Globus pallidus (tissue), 1 donor: ENCODE measurements around the gene TMEM117.
A peak's percentile ranks its signal among the peaks of the same experiment; 100 is the strongest.

Experiments used
- DNase-seq: peaks from one replicate; pipeline ENCODE4 v3.0.0-alpha.2; 2015; ENCODE audit warnings: low spot score

Gene TMEM117

DNA sequence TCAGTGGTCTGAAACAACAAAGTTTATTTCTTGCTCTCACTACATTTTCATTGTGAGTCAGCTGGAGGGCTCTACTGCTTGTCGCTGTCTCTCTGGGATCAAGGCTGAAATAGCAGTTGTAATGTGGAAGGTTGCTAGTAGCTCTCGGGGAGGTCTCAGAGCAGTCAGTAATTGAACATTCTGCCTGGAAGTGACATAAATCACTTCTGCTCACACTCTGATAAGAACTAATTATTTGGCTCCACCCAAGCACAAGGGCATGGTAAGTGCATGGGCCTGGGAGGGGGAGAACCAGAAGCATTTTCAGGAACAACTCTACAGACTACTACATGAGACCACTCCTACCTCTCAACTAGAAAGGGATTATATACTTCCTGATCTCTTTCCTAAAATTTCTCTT lies 128.2 kb downstream of the TMEM117 start:
- no peak for DNase-seq

DNA sequence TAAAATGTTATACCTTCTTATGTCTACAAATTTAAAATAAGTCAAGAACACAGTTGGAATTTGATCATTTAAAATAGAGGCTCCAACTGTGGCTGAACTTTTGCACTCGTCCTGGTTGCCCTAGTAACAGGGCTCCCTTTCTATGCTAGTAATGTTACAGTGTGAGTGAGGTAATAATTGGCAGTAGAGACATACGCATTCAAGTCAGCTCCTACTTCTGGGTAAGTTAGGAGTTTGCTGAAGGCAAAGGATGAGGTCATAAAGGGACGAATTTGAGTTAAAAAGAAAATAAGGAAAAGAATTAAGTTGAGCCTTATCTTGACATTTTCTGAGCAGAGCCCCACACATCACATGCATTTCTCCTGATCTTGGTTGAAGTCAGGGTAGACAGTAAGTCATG lies 129.1 kb downstream of the TMEM117 start:
- no peak for DNase-seq

DNA sequence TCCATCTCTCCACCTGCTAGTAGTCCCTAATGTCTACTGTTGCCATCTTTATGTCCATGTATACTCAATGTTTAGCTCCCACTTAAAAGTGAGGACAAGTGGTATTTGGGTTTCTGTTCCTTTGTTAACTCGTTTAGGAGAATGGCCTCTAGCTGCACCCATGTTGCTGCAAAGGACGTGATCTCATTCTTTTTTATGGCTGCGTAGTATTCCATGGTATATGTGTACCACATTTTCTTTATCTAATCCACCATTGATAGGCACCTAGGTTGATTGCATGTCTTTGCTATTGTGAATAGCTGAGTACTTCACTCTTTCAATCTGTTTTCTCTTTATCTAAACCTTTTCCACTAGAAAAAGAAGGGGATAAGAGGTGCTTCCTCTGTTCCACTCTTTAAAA lies 130.0 kb downstream of the TMEM117 start:
- no peak for DNase-seq

DNA sequence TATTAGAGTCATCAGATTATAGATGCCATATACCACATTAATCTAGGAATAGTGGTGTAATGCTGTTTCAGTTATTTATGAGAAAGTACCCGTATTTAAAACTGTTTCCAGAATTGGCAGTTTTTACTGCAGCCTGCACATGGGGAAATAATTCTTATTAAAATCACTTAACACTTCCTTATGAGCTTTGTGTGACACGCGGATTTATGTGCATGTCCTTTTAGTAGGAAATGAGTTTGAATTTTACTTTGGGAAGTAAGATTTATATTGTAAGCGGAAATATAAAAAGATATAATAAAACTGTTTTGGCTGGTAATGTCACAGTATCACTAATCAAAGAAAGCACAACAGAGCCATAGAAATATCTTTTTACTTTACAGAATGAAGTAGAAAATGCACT lies 132.9 kb downstream of the TMEM117 start:
- no peak for DNase-seq

DNA sequence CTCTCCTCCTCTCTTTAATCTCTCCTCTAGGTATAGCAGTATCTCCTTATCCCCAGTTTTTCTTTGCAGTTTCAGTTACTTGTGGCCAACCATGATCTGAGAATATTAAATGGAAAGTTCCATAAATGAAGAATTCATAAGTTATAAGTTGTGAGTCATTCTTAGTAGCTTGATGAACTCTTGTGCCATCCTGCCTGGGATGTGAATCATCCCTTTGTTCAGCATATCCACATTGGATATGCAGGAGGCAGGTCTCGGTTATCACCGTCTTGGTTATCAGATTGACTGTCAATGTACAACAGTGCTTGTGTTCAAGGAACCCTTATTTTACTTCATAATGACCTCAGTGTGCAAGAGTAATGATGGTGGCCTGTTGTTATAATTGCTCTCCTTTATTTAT lies 134.0 kb downstream of the TMEM117 start:
- no peak for DNase-seq

DNA sequence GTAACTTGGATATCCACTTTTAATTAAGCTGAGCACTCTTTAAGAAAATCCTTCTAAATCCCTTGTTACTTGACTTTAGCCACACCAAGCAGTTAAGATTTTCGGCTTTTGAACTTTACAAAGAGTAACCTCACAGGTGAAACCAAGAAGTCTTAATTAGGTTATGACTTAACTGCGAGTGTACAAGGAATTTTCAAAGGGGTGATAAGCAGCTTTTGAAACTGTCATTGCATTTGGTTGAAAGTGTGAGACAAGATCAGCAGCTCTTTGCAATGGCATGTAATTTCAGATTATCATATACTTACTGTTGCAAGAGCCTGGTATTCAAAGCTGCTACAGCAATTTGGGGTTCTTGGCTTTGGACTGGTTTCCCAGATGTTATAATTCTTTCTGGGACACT lies 137.5 kb downstream of the TMEM117 start:
- DNase-seq, result no peak

DNA sequence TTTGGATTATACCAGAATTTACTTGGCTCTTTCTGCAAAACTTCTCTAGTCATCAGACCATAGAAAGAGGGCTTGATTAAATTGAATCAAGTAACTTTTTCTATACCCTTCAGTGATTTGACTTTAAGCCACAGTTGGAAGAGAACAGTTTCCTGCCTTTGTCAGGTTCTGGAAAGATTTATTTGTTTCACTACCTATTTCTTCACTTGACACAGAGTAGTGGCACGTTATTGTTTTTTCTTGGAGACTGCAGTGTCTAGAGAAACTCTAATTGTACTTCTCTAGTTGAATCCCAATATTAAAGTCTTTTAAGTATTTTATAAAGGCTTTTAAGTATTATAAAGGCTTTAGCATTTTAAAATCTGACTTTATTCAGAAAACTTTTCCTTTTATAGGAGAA lies 138.1 kb downstream of the TMEM117 start:
- DNase-seq, result no peak

DNA sequence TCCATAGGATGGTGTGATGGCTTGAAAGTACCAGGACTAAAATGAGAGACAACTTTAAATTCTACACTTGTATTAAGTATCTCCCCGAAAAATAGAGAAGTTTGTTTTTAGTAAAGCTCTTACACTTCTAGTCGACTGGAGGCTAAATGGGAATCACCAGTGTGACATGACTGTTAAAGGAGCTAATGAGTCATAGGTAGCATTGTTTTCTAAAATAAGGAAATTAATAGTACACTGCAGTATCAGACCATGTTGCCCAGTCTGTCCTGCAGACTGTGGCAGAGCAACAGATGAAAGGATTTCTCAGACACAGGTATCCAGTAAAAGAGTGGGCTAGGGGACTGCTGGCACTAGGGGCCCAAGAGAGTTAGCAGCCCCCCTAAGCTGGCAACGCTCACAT lies 140.1 kb downstream of the TMEM117 start:
- no peak for DNase-seq

DNA sequence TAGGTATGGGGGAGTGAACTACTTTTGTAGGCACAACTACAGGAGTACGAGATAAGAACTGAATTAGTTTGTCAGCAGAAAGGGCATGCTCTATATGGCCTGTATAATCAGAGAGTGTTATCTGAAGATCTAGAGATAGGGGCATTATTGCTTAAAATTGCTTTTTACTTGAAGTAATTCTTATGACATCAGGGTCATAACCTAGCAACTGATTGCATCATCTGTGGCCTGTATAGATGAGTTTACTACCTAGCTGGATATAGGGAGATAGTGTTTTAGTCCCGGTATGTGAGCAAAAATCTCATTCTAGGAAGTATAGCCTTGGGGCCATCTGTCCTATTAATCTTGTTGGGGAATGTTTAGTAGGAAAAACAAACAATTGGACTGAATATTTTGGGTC lies 142.7 kb downstream of the TMEM117 start:
- DNase-seq, result no peak

DNA sequence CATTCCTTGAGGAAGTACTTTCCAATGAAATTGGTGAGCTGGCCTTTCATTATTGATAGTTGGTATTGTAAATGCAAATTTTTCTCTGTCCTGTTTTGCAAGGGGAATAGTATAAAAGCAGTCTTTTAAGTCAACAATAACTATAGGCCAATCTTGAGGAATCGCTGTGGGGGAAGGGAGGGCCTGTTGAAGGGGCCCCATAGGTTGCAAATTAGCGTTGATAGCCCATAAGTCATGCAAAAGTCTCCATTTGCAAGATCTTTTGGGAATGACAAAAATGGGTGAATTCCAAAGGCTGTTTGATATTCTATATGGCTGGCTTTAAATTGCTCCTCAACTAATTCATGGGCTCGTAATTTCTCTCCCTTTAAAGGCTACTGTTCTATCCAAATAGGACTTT lies 143.6 kb downstream of the TMEM117 start:
- no peak for DNase-seq

DNA sequence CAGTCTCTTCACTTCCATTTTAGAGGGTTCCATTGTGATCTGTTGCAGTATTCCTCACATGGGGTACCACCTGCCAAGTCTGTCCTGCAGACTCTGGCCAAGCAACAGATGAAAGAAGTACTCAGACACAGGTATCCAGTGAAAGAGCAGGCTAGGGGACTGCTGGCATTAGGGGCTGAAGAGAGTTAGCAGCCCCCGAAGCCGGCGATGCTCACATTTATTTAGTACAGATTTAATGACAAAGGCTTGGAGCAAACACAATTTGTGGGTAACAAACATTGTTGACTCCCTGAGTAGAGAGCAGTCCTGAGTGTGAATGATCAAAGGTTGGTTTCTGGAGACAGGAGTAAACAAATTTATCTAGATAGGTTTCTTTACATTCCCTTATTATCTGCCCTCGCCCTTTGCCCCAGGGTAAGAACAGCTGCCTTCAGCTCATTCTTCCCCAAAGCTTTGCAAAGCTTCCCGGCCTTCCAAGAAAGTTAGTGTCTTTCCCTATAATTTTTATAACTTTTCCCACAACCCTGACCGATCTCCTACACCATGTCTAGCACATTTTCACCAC lies 144.8 kb downstream of the TMEM117 start:
- DNase-seq, result no peak

DNA sequence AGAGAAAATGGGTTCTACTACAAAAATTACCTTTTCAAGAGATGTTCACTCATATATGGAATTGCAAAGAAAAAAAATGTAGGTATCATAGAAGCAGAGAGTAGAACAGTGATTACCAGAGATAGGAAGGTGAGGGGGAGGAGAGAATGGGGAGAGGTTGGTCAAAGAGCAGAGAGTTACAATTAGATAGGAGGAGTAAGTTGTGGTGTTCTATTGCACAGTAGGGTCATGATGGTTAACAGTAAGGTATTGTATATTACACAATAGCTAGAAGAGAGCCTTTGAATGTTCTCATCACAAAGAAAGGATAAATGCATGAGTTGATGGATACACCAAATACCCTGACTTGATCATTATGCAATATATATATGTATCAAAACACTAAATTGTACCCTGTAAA lies 145.8 kb downstream of the TMEM117 start:
- no peak for DNase-seq

DNA sequence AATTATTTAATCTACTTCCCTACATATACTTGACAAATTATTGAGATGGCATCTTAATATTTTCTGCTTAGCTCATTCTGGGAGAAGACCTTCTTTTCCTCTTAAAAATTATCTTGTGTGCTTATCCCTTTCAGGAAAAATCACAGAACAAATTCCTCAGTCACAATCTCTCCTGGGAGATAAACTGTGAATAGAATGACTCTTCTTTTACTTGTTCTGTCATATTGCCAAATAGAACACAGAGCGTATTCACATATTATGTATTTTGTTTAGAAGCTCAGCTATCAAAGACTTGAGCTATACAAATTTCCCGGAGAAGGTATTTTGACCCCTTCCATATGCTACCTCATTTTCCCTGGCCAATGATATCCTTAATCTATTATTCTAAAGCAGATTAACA lies 146.7 kb downstream of the TMEM117 start:
- DNase-seq, result no peak

DNA sequence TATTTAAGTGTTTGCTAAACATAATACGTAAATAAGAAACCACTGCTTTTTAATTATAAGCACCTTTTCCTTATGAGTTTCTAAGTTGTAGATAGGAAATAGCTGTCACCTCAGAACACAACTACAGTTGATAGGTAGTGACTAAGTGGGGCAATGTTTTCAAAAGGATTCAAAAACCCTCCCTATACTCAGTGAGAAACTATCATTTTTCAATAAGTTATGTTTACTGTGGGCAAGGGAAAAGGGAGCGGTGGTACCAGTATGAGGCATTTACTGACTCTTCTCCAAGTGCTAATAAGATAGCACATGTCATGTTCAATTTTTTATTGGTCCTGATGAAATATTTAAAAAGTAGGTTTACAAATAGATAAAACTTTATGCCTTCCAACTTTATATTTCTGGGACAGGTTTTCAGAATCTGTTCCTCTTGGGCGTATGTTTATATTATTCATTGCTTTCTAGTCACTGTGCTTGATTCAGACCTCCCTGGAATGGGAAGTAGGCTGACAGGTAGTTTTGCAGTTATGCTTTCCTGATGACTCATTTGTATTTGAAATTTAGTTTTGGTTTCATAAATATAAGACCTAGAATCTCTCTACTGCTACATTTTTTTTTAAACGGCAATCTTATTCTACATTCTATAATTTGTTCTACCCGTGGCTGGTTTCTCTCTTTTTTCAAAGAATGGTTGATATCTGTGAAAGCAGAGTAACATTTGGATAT lies 153.1 kb downstream of the TMEM117 start:
- DNase-seq, result no peak

DNA sequence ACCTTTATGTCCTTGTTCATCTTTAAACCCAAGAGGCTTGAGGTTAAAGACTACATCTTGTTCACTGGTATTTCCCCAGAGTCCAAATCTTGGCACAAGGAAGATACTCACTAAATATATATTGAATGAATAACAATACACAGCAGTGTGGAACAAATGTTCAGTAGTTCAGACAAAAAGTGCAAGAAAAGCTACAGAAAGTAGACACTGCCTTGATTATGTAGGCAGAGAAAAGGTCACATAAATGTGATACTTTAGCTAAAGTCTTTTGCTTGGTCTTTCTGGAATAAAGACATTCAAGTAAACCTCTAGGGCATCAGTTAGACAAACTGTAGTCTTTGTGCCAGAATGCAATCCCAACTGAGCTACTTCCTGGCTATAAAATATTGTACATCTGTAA lies 157.0 kb downstream of the TMEM117 start:
- DNase-seq, result no peak

DNA sequence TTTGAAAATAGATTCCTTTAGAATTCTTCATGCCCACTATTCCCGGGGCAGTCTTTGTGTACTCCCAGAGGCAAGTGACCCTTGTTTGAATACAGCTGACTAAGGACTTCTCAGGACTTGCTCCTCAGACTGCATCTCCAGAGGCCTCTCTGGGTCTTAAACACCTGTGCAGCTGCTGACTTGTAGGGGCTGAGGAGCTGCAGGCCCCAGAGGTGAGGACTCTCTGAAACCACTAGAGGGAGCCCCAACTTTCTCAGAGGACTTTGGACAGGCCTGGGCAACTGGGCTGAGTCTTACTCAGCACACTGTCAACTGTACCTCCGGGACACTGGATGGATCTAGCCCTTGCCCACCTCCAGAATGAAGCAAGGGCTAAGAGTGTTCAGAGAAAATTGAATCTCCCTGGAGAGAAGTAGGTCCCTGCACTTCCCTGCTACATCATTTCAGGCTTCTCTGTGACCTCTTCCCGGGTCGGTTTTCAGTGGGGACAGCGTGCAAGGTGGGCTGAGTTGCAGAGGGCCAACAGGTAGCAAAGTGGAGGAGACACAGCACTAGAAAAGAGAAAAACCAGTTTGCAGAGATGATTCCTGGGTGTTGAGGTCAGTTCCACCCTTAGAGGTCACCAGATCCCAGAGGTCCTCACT lies 164.6 kb downstream of the TMEM117 start:
- no peak for DNase-seq

DNA sequence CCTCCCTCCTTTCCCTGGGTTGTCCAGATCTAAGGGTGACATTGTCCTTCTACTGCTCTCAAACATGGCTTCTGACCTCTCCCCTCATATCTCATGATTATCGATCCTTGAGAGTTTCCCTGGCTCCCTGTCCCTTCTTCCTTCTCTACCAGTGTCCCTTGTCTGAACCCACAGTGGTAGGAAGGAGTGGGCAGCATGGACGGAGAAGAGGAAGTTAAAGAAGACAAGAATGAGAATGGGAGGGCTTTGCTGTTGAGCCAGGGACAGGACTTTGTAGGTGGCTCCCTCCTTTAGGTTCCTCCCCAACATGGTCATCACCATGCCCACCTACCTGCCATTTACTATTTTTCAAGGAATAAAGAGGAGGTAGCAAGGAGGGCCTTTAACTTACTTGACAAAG lies 166.7 kb downstream of the TMEM117 start:
- DNase-seq, result no peak

DNA sequence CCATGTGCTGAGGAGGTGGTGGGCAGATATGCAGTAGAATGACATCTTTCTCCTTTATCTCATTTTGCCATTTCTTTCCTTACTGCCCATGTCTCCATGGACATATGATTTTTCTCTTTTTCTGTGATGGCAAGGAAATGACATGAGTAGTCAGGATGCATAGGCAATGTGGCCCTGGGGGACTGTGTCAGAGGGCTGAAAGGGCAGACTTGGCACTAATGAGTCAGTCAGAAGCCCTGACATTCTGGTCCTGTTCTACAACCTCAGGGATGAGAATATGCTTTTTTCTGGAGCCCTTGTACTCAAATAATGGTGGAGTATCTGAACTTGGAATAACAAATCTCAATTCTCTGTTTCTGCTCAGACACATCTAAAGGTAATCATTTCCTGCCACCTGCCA lies 167.8 kb downstream of the TMEM117 start:
- no peak for DNase-seq

DNA sequence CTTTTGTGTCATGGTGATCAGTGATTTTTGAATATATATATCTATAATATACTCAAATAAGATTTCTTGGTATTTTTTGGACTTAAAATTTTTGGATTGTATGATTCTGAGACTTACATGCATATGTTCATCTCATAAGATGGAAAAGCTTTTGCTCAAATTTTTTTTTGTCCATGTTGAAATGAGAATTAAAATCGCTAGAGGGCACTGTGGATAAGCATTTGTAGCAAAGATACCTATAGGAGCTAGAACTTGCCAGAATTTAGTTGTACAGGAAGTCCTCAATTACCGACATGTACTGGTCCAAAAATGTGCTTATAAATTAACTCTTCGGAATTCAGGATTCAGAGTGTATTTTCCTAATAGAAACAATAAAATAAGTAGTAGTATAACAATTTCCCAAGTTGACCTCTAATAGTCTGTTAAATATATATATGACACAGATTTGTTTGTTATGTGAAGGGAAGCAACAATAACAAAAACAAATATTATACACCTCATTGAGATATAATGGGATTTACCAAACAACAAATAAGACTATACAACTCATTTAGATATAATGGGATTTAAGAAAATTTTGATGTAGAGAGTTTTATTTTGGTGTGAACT lies 179.6 kb downstream of the TMEM117 start:
- peak; percentile 49 for DNase-seq

DNA sequence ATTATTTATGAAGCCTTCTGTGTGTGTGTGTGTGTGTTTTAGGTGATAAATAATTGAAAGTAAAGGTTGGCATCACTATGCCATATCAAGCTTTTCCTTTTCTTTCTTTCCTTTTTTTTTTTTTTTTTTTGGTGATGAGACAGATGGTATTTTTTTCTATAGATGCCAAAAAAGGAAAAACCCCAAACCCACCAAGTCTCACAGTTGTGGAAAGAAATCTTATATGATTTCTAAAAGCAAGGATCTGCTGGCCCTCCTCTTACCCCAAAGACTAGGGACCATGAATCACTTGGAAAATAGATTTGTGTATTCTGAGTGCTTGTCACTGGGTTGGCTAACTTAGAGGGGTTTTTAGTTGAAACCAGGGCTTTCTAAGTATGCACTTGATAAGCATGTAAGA lies 181.3 kb downstream of the TMEM117 start:
- no peak for DNase-seq

DNA sequence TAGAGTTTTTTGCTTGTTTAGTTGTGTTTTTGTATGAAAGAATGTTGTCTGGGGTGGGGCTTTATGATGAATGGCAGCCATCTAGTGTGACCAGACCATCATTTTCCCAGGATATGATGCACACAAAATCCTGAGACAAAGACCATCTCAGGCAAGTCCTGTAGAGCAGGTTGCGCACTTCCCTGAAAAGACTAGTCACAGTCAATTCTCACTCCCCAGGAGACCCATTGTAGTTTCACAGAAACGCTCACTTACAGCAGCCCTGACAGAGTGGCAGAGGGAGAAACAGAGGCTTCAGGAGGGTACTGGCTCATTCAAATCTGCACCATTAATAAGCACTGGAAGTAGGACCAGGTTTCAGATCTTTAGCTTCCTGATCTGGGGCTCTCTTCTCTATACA lies 183.2 kb downstream of the TMEM117 start:
- no peak for DNase-seq

DNA sequence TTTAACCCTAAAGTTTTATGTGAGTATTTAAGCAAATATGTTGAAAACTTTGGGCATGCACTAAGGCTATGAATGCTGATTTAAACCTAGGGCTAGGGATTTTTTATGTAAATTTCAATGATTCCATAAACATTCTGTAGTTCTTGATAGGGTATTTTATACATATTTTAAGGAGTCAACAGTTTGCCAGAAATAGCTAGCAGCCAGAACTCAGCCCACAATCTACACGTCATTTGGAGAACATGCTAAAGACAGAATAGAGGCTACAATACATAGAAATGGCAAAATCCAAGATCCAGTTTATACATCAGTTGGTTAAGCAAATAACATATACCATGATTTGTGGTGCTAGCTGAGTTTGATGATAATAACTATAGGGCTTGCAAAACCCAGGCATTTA lies 184.7 kb downstream of the TMEM117 start:
- DNase-seq, result no peak

DNA sequence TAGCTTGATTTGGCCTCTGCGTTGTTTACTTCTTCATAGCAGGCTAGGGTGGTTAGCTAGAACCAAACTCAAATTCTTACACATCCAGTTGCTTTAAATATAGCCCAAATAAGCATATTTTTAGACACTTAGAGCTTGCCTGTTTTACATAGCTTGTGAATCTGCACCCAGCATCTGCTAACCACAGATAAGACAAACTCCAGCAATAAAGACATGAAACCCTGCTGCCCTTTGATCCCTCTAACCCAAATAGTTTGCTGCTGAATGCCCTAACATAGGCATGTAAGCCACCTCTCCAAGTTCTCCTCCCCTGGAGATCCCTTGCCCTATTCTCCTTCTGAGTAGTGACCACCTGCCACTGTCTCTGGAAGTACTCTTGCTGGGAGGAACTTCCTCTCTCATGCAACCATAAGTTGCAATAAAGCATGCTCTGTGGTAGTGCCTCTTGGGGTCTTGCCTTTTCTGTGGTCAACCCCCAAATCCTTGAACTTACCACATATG lies 185.6 kb downstream of the TMEM117 start:
- DNase-seq, result no peak
